Loucy (cell line): ENCODE data around the gene MICAL2.

Experiments
- H2AFZ ChIP-seq: fragments of 200-600 bp; sonication (generic); 2 replicates; pipeline ENCODE4 v1.6.0; 2016; ENCODE audit warnings: antibody characterized with exemption, mild to moderate bottlenecking, low read length, moderate library complexity
- H3F3A ChIP-seq: fragments of 200-600 bp; 2 replicates; pipeline ENCODE4 v1.6.0; 2016; ENCODE audit warnings: antibody characterized with exemption, low read depth, mild to moderate bottlenecking
- H3K27me3 ChIP-seq: fragments of 200-600 bp; sonication (generic); 2 replicates; pipeline ENCODE4 v1.6.1; 2014; ENCODE audit warnings: low read length, mild to moderate bottlenecking; ENCODE audit not compliant: insufficient read depth, poor library complexity, severe bottlenecking
- H3K36me3 ChIP-seq: fragments of 200-600 bp; sonication (generic); 2 replicates; pipeline ENCODE4 v1.6.1; 2016; ENCODE audit warnings: low read length; ENCODE audit not compliant: insufficient read depth
- H3K4me1 ChIP-seq: fragments of 200-600 bp; sonication (generic); 2 replicates; pipeline ENCODE4 v1.5.1; 2014; ENCODE audit warnings: low read length, mild to moderate bottlenecking; ENCODE audit not compliant: insufficient read depth, poor library complexity, severe bottlenecking
- H3K4me2 ChIP-seq: fragments of 200-600 bp; sonication (generic); 2 replicates; pipeline ENCODE4 v1.6.0; 2014; ENCODE audit warnings: antibody characterized with exemption, low read length, low read depth, mild to moderate bottlenecking; ENCODE audit not compliant: poor library complexity, severe bottlenecking
- H3K4me3 ChIP-seq: fragments of 200-600 bp; sonication (generic); 2 replicates; pipeline ENCODE4 v1.5.1; 2014; ENCODE audit warnings: low read length, mild to moderate bottlenecking, mixed read lengths; ENCODE audit not compliant: poor library complexity, severe bottlenecking
- H3K79me2 ChIP-seq: fragments of 200-600 bp; sonication (generic); 2 replicates; pipeline ENCODE4 v1.6.1; 2014; ENCODE audit warnings: low read length; ENCODE audit not compliant: insufficient read depth
- H3K9ac ChIP-seq: fragments of 200-600 bp; sonication (generic); 2 replicates; pipeline ENCODE4 v1.6.0; 2014; ENCODE audit warnings: mild to moderate bottlenecking, low read depth, low read length, moderate library complexity; ENCODE audit not compliant: poor library complexity, severe bottlenecking
- H3K9me2 ChIP-seq: fragments of 200-600 bp; sonication (generic); replicated peaks from 2 replicates; pipeline ENCODE4 v1.6.1; 2016; ENCODE audit warnings: low read depth, low read length, mixed read lengths
- H3K9me3 ChIP-seq: fragments of 200-600 bp; sonication (generic); 2 replicates; pipeline ENCODE4 v1.6.1; 2014; ENCODE audit warnings: mild to moderate bottlenecking, antibody characterized with exemption, low read length, low read depth; ENCODE audit not compliant: insufficient read depth
- H4K20me1 ChIP-seq: fragments of 200-600 bp; sonication (generic); 2 replicates; pipeline ENCODE4 v1.6.0; 2014; ENCODE audit warnings: antibody characterized with exemption, low read length, mild to moderate bottlenecking; ENCODE audit not compliant: insufficient read depth, poor library complexity, severe bottlenecking
- EZH2phosphoT487 ChIP-seq: fragments of 200-600 bp; IDR thresholded peaks from 2 replicates; pipeline ENCODE4 v1.6.1; 2018; ENCODE audit warnings: antibody characterized with exemption, mild to moderate bottlenecking, moderate library complexity, borderline replicate concordance
- TF ChIP-seq, protein P1 (sequence below): fragments of 200-600 bp; sonication (generic); conservative IDR thresholded peaks from 2 replicates; pipeline ENCODE4 v1.5.1; 2014; ENCODE audit warnings: mild to moderate bottlenecking, antibody characterized with exemption, low read length

The MICAL2 gene

DNA sequence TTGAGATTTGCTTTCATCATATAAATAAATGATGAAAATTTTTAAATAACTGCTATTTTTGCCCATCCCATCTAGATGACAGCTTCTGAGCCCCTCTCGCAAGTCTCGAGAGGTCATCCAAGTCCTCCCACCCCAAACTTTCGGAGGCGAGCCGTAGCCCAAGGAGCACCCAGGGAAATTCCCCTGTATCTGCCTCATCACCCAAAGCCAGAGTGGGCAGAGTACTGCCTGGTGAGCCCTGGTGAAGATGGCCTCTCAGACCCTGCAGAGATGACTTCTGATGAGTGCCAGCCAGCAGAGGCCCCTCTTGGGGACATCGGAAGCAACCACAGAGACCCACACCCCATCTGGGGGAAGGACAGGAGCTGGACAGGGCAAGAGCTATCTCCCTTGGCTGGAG is 183.1 kb downstream of the MICAL2 start:
- no peaks in the 10 kb centered on the region for H3K9me2 ChIP-seq
- H4K20me1 ChIP-seq, result no peaks in the 10 kb centered on the region
- no peak for TF ChIP-seq EZH2phosphoT487
- TF ChIP-seq, protein P1, sequence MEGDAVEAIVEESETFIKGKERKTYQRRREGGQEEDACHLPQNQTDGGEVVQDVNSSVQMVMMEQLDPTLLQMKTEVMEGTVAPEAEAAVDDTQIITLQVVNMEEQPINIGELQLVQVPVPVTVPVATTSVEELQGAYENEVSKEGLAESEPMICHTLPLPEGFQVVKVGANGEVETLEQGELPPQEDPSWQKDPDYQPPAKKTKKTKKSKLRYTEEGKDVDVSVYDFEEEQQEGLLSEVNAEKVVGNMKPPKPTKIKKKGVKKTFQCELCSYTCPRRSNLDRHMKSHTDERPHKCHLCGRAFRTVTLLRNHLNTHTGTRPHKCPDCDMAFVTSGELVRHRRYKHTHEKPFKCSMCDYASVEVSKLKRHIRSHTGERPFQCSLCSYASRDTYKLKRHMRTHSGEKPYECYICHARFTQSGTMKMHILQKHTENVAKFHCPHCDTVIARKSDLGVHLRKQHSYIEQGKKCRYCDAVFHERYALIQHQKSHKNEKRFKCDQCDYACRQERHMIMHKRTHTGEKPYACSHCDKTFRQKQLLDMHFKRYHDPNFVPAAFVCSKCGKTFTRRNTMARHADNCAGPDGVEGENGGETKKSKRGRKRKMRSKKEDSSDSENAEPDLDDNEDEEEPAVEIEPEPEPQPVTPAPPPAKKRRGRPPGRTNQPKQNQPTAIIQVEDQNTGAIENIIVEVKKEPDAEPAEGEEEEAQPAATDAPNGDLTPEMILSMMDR, result no peak
- H2AFZ ChIP-seq, result no peak overlapping the region
- H3K27me3 ChIP-seq, result no peaks in the 10 kb centered on the region
- no peak overlapping the region for H3K4me3 ChIP-seq
- no peaks in the 10 kb centered on the region for H3K79me2 ChIP-seq
- H3K4me1 ChIP-seq, result peaks cover 23% of the 10 kb centered on the region
- no peaks in the 10 kb centered on the region for H3K36me3 ChIP-seq
- peaks cover 3% of the 10 kb centered on the region; the same call in 1 of the 2 replicates for H3K9me3 ChIP-seq
- no peaks in the 10 kb centered on the region for H3F3A ChIP-seq
- H3K9ac ChIP-seq, result no peak overlapping the region
- no peak overlapping the region for H3K4me2 ChIP-seq

DNA sequence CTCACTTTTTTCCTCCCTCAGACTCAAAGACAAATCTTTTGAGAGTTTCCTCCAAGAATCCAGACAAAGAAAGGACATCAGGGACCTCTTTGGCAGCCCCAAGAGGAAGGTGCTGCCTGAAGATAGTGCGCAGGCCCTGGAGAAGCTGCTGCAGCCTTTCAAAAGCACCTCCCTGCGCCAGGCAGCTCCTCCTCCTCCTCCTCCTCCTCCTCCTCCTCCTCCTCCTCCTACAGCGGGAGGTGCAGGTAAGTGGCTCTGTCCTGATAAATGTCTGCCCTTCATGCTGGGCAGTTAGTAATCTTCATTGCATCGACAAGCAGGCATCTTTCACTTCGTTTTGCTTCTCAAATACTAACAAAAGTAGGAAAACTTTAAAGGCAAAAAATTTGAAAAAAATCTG is 184.2 kb downstream of the MICAL2 start:
- no peak overlapping the region for H3K4me2 ChIP-seq
- H3K9me2 ChIP-seq, result no peaks in the 10 kb centered on the region
- H4K20me1 ChIP-seq, result no peaks in the 10 kb centered on the region
- no peaks in the 10 kb centered on the region for H3F3A ChIP-seq
- H3K4me3 ChIP-seq, result no peak overlapping the region
- peaks cover 23% of the 10 kb centered on the region for H3K4me1 ChIP-seq
- no peak overlapping the region for H3K9ac ChIP-seq
- H3K9me3 ChIP-seq, result peaks cover 10% of the 10 kb centered on the region; the same call in 1 of the 2 replicates
- no peaks in the 10 kb centered on the region for H3K27me3 ChIP-seq
- TF ChIP-seq, protein P1, result no peak
- no peak for TF ChIP-seq EZH2phosphoT487
- no peaks in the 10 kb centered on the region for H3K36me3 ChIP-seq
- H3K79me2 ChIP-seq, result no peaks in the 10 kb centered on the region
- H2AFZ ChIP-seq, result no peak overlapping the region

DNA sequence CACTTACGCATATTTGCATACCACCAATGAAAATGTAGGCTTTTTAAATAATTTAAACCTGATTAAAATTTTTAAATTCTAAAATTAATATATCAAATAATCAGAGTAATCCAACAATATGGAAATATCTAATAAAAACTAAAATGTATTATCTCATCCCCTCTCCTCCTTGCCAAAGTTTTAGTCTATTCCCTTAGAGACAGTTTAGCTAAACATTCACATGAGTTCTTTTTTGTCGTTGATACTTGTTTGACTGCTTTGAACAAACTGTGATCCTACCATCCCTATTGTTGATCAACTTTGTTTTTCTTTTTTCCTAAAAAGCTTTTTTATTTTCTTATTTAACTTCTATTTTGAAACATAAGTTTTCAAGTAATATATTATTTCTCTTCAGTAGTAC is 185.6 kb downstream of the MICAL2 start:
- no peaks in the 10 kb centered on the region for H3K79me2 ChIP-seq
- no peaks in the 10 kb centered on the region for H3K27me3 ChIP-seq
- no peaks in the 10 kb centered on the region for H4K20me1 ChIP-seq
- no peak overlapping the region for H2AFZ ChIP-seq
- H3K4me2 ChIP-seq, result no peak overlapping the region
- no peak for TF ChIP-seq EZH2phosphoT487
- TF ChIP-seq, protein P1, result no peak
- H3K4me1 ChIP-seq, result peaks cover 9% of the 10 kb centered on the region
- no peaks in the 10 kb centered on the region for H3K9me2 ChIP-seq
- H3F3A ChIP-seq, result no peaks in the 10 kb centered on the region
- no peak overlapping the region for H3K4me3 ChIP-seq
- H3K9me3 ChIP-seq, result peaks cover 10% of the 10 kb centered on the region; the same call in 1 of the 2 replicates
- H3K9ac ChIP-seq, result no peak overlapping the region
- no peaks in the 10 kb centered on the region for H3K36me3 ChIP-seq
